GM23338 (cell line): Measurements from ENCODE around the gene WDR1. TPM values are rescaled to one million over a fixed set of nuclear protein-coding genes. Genes with fewer than 3 reads are reported as not detected.

ENCODE experiments used
- ATAC-seq: fragments of 200-7000 bp; cut with Tn5 transposase; 3 replicates; pipeline ENCODE4 v1.9.1; 2020
- DNase-seq: peaks from one replicate; pipeline ENCODE4 v3.0.0-alpha.2; 2015; ENCODE audit warnings: low spot score
- H2AFZ ChIP-seq: fragments of 200-600 bp; sonication (generic); 2 replicates; pipeline ENCODE4 v1.8.0; 2016; ENCODE audit warnings: antibody characterized with exemption, mild to moderate bottlenecking, moderate library complexity
- H3F3A ChIP-seq: fragments of 200-600 bp; sonication (generic); replicated peaks from 2 replicates; pipeline ENCODE4 v1.8.0; 2017; ENCODE audit warnings: antibody characterized with exemption, mixed run types, low read depth
- H3K27ac ChIP-seq: fragments of 200-600 bp; sonication (generic); 2 replicates; pipeline ENCODE4 v1.6.1; 2016; ENCODE audit warnings: low read depth
- H3K27me3 ChIP-seq: fragments of 200-600 bp; sonication (generic); 2 replicates; pipeline ENCODE4 v1.8.0; 2016; ENCODE audit warnings: mild to moderate bottlenecking, mixed run types, moderate library complexity; ENCODE audit not compliant: insufficient read depth
- H3K36me3 ChIP-seq: fragments of 200-600 bp; sonication (generic); 2 replicates; pipeline ENCODE4 v1.8.0; 2016; ENCODE audit warnings: mild to moderate bottlenecking; ENCODE audit not compliant: insufficient read depth
- H3K4me1 ChIP-seq: fragments of 200-600 bp; sonication (generic); 2 replicates; pipeline ENCODE4 v1.8.0; 2016; ENCODE audit warnings: mild to moderate bottlenecking, moderate library complexity; ENCODE audit not compliant: insufficient read depth
- H3K4me2 ChIP-seq: fragments of 200-600 bp; sonication (generic); 2 replicates; pipeline ENCODE4 v1.7.1; 2017; ENCODE audit warnings: mixed run types
- H3K4me3 ChIP-seq: fragments of 200-600 bp; sonication (generic); 2 replicates; pipeline ENCODE4 v1.6.1; 2016; ENCODE audit warnings: mixed run types
- H3K79me2 ChIP-seq: fragments of 200-600 bp; sonication (generic); replicated peaks from 2 replicates; pipeline ENCODE4 v1.8.0; 2017; ENCODE audit warnings: mild to moderate bottlenecking; ENCODE audit not compliant: insufficient read depth
- H3K9me2 ChIP-seq: fragments of 200-600 bp; sonication (generic); 2 replicates; pipeline ENCODE4 v1.8.0; 2017; ENCODE audit not compliant: insufficient read depth
- H4K20me1 ChIP-seq: fragments of 200-600 bp; sonication (generic); replicated peaks from 2 replicates; pipeline ENCODE4 v1.8.0; 2017; ENCODE audit warnings: mild to moderate bottlenecking; ENCODE audit not compliant: insufficient read depth
- H3K27ac Mint-ChIP-seq: 2 replicates; pipeline ENCODE4 v1.8.0; 2020; ENCODE audit warnings: inconsistent platforms, mild to moderate bottlenecking, moderate library complexity, mixed read lengths
- H3K27me3 Mint-ChIP-seq: 3 replicates; pipeline ENCODE4 v1.8.0; 2022; ENCODE audit warnings: low read depth, mild to moderate bottlenecking, moderate library complexity, mixed read lengths, inconsistent platforms; ENCODE audit not compliant: insufficient read depth, poor library complexity
- H3K36me3 Mint-ChIP-seq: 3 replicates; pipeline ENCODE4 v1.8.0; 2021; ENCODE audit warnings: low read depth, mild to moderate bottlenecking, inconsistent platforms, moderate library complexity, mixed read lengths
- H3K4me1 Mint-ChIP-seq: 3 replicates; pipeline ENCODE4 v1.8.0; 2020; ENCODE audit warnings: mild to moderate bottlenecking, inconsistent platforms, mixed read lengths
- H3K4me3 Mint-ChIP-seq: 3 replicates; pipeline ENCODE4 v1.8.0; 2021; ENCODE audit warnings: moderate library complexity, mild to moderate bottlenecking, inconsistent platforms, mixed read lengths
- H3K9me3 Mint-ChIP-seq: 3 replicates; pipeline ENCODE4 v1.8.0; 2020; ENCODE audit warnings: moderate library complexity, mild to moderate bottlenecking, inconsistent platforms, mixed read lengths
- EZH2 ChIP-seq: fragments of 200-600 bp; sonication (generic); IDR thresholded peaks from one replicate; pipeline ENCODE4 v1.8.0; 2017; ENCODE audit warnings: antibody characterized with exemption, mild to moderate bottlenecking, low read depth; ENCODE audit not compliant: unreplicated experiment
- polyA plus RNA-seq: library from polyadenylated mRNA; unstranded; fragments of >200 nt; fragmentation: Nextera tagmentation; extraction: Ambion mirVana; gene quantifications from 2 replicates; pipeline ENCODE4 v1.2.1, GENCODE V29; 2016
- total RNA-seq: library from RNA; depleted of rRNA; stranded (reverse); fragments of >200 nt; shearing (Covaris generic); gene quantifications from 2 replicates; pipeline ENCODE4 v1.2.3, GENCODE V29; 2014
- TF ChIP-seq, protein P1 (sequence below): fragments of 250-450 bp; sonication (Bioruptor Pico); IDR thresholded peaks from 2 replicates; pipeline ENCODE4 v1.5.0; 2020; ENCODE audit warnings: mild to moderate bottlenecking, moderate library complexity
- TF ChIP-seq, protein P2 (sequence below), 2 experiments: fragments of 200-600 bp in 1 of 2; sonication (generic) in 1 of 2; conservative IDR thresholded peaks; 2 replicates each; pipeline versions ENCODE4 v1.5.1 to v1.6.1; 2016 to 2017; ENCODE audit warnings: antibody characterized with exemption in 2 of 2, low read depth in 2 of 2, mild to moderate bottlenecking in 2 of 2, moderate library complexity in 1 of 2

Gene WDR1
- total and polyA plus RNA-seq, 2 experiments from 2014 or later = 93.2 to 248 TPM

DNA sequence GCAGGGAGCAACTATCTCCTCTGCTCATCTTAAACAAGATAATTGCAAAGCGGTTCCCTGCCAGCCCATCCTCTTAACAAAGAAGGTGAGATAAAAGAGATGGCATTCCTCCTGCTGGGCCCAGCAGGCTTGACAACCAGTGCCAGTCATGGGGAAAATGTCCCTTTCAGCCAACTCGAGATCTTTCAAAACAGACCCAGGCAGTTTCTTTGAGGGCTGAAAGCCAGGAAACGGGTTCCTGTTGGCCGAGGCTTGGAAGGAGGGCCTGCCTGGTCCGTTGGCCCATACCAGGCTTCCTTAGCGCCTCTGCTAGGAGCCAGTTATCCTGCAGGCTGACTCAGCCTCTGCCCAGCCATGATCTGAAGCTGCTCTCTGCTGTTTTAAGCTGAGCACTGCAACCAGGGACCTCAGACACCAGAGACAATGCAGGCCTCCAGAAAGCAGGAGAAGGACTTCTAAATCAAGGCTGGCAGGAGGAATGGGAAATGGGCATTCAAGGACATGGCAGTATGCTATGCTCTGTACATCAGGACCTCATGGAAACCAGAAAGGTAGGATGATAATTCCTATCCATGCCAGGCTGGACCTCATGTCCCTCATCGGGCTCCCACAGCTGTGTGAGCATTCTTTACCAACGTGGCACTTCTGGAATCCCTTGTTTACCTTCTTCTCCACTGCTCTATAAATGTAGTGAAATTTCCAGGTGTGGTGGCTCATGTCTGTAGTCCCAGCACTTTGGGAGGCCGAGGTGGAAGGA, 52.9 kb downstream of the WDR1 start:
- no peak overlapping the region for H3K27ac Mint-ChIP-seq
- peaks cover 9% of the 10 kb centered on the region; the same call in 2 of the 3 replicates for H3K36me3 Mint-ChIP-seq
- TF ChIP-seq EZH2 = no peak
- TF ChIP-seq, protein P1, sequence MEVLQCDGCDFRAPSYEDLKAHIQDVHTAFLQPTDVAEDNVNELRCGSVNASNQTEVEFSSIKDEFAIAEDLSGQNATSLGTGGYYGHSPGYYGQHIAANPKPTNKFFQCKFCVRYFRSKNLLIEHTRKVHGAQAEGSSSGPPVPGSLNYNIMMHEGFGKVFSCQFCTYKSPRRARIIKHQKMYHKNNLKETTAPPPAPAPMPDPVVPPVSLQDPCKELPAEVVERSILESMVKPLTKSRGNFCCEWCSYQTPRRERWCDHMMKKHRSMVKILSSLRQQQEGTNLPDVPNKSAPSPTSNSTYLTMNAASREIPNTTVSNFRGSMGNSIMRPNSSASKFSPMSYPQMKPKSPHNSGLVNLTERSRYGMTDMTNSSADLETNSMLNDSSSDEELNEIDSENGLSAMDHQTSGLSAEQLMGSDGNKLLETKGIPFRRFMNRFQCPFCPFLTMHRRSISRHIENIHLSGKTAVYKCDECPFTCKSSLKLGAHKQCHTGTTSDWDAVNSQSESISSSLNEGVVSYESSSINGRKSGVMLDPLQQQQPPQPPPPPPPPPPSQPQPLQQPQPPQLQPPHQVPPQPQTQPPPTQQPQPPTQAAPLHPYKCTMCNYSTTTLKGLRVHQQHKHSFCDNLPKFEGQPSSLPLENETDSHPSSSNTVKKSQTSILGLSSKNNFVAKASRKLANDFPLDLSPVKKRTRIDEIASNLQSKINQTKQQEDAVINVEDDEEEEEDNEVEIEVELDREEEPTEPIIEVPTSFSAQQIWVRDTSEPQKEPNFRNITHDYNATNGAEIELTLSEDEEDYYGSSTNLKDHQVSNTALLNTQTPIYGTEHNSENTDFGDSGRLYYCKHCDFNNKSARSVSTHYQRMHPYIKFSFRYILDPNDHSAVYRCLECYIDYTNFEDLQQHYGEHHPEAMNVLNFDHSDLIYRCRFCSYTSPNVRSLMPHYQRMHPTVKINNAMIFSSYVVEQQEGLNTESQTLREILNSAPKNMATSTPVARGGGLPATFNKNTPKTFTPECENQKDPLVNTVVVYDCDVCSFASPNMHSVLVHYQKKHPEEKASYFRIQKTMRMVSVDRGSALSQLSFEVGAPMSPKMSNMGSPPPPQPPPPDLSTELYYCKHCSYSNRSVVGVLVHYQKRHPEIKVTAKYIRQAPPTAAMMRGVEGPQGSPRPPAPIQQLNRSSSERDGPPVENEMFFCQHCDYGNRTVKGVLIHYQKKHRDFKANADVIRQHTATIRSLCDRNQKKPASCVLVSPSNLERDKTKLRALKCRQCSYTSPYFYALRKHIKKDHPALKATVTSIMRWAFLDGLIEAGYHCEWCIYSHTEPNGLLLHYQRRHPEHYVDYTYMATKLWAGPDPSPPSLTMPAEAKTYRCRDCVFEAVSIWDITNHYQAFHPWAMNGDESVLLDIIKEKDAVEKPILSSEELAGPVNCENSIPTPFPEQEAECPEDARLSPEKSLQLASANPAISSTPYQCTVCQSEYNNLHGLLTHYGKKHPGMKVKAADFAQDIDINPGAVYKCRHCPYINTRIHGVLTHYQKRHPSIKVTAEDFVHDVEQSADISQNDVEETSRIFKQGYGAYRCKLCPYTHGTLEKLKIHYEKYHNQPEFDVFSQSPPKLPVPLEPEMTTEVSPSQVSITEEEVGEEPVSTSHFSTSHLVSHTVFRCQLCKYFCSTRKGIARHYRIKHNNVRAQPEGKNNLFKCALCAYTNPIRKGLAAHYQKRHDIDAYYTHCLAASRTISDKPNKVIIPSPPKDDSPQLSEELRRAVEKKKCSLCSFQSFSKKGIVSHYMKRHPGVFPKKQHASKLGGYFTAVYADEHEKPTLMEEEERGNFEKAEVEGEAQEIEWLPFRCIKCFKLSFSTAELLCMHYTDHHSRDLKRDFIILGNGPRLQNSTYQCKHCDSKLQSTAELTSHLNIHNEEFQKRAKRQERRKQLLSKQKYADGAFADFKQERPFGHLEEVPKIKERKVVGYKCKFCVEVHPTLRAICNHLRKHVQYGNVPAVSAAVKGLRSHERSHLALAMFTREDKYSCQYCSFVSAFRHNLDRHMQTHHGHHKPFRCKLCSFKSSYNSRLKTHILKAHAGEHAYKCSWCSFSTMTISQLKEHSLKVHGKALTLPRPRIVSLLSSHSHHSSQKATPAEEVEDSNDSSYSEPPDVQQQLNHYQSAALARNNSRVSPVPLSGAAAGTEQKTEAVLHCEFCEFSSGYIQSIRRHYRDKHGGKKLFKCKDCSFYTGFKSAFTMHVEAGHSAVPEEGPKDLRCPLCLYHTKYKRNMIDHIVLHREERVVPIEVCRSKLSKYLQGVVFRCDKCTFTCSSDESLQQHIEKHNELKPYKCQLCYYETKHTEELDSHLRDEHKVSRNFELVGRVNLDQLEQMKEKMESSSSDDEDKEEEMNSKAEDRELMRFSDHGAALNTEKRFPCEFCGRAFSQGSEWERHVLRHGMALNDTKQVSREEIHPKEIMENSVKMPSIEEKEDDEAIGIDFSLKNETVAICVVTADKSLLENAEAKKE (CRISPR knock-in tag) = peak; percentile 94
- TF ChIP-seq, protein P2, sequence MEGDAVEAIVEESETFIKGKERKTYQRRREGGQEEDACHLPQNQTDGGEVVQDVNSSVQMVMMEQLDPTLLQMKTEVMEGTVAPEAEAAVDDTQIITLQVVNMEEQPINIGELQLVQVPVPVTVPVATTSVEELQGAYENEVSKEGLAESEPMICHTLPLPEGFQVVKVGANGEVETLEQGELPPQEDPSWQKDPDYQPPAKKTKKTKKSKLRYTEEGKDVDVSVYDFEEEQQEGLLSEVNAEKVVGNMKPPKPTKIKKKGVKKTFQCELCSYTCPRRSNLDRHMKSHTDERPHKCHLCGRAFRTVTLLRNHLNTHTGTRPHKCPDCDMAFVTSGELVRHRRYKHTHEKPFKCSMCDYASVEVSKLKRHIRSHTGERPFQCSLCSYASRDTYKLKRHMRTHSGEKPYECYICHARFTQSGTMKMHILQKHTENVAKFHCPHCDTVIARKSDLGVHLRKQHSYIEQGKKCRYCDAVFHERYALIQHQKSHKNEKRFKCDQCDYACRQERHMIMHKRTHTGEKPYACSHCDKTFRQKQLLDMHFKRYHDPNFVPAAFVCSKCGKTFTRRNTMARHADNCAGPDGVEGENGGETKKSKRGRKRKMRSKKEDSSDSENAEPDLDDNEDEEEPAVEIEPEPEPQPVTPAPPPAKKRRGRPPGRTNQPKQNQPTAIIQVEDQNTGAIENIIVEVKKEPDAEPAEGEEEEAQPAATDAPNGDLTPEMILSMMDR (conservative IDR thresholded peaks at IDR 0.05; ENCODE audit: low read depth in 2 of 2) = peak; percentile 19 to 71; a peak in 3 of 4 replicates

More for the DNA sequence above, 52.9 kb downstream of the WDR1 start:
- no peaks in the 10 kb centered on the region for H4K20me1 ChIP-seq
- H3K4me1 Mint-ChIP-seq = peaks cover 13% of the 10 kb centered on the region
- peaks cover 10% of the 10 kb centered on the region for H3K4me1 ChIP-seq
- no peak overlapping the region for H3K4me3 Mint-ChIP-seq
- no peaks in the 10 kb centered on the region for H3F3A ChIP-seq
- H3K27me3 ChIP-seq = no peaks in the 10 kb centered on the region
- ATAC-seq (peak; percentile 98), DNase-seq (peak; percentile 65)
- no peak overlapping the region for H2AFZ ChIP-seq
- H3K9me3 Mint-ChIP-seq = no peaks in the 10 kb centered on the region
- H3K4me3 ChIP-seq = no peak overlapping the region
- H3K4me2 ChIP-seq = no peak overlapping the region
- H3K27me3 Mint-ChIP-seq = peaks cover 4% of the 10 kb centered on the region
- no peak overlapping the region for H3K27ac ChIP-seq
- H3K9me2 ChIP-seq = no peaks in the 10 kb centered on the region
- no peaks in the 10 kb centered on the region for H3K36me3 ChIP-seq
- H3K79me2 ChIP-seq = no peaks in the 10 kb centered on the region
